Stimulated activated CD8-positive, alpha-beta memory T cell treated with anti-CD3 and anti-CD28 coated beads, Interleukin-4, amount 100 ng/mL, for 1 hour (primary cell): ENCODE data around the gene PEPD.

Experiments
- DNase-seq, 2 donors: peaks; one replicate each; pipeline ENCODE4 v3.0.0-alpha.2; 2020; ENCODE audit warnings: low read depth in 2 of 2, low spot score in 1 of 2

PEPD gene

DNA sequence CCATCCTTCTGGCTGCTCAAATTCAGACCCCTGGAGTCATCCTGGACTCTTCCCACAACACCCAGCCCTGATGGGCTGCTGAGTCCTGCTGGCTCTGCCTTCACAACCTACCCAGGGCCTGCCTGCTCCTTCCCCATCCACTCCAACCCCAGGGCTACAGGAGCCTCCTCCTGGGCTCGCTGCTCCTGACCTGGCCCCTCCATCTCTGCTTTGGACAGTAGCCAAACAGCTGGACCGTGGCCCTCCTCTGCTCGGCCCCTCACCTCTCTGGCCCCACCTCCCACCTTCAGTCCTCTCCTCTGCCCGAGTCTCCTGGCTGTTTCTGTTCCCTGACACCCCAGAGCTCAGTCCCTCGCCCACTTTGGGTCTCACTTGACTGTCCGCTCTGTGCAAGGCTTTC, 81.3 kb downstream of the PEPD start:
- no peak for DNase-seq

DNA sequence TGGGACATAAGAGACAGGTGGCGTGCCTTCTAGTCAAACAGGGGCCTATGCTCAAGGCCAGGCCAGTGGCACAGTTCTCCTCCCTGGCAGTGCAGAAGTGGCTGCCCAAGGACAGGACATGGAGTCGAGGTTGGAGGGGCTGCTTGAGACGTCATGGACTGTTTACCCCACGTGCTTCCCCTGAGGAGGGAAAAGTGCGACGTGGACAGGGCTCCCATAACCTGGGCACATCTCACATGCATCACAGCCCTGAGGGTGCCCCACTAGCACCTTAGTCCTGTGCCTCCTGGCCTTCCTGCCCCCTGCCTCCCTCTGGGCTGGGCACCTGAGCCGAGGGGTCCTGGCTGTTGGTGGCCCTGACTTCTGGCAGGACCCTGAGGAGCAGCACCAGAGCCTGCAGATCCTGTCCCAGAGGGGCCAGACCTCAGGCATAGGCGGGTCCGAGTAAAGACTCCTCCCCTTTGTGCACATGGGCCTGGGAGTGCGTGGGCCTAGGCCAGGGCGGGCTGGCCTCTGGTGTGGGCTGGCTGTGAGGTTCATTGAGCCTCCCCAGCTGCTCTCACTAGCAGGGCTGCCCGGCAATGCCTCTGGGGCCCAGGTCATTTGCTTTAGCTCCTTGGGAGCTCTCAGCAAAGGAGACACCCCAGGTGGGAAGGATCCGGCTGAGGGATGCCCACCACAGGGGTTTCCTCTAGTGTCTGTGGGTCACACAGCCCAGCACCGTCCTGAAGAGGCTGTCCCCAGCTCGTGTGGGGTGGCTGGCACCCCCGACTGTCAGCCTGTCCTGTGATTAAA, 82.4 kb downstream of the PEPD start:
- DNase-seq = no peak

DNA sequence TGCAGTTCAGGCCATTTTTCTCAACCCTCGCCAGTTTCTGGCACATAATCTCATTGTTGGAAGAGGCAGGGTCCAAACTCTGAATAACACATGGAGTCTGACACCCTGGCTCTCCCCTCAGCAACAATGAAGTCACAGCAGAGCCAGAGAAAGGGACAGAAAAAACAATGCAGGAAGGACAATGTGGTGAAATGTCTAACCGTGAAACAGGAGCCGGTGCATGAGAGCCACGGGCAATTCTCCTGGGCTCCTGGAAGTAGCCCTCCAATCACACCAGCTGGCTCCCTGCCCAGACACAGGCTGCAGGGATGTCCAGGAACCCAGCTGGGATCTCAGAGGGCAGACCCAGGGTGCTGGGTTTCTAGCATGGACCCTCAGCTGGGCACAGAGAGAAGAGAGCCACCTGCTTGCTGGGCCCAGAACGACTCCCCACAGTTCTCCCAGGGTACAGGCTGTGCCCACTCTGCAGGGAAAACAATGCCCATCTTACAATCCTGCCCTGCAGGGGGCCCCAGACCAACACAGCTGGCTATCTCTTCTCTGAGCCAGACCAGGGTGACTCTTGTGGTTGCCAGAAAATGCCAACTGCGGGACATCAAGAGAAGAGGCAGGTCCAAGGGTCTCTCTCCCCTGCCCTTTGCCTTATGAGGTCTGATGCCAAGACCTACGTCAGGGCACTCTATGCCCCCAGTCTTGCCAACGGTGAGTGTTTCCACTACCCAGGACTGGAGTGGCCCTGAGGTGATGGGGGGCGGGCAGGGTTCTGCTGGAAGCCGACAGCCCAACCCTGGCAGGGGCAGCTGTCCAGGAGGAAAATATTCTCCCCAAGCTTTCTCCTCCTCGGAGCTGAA, 83.5 kb downstream of the PEPD start:
- no peak for DNase-seq

DNA sequence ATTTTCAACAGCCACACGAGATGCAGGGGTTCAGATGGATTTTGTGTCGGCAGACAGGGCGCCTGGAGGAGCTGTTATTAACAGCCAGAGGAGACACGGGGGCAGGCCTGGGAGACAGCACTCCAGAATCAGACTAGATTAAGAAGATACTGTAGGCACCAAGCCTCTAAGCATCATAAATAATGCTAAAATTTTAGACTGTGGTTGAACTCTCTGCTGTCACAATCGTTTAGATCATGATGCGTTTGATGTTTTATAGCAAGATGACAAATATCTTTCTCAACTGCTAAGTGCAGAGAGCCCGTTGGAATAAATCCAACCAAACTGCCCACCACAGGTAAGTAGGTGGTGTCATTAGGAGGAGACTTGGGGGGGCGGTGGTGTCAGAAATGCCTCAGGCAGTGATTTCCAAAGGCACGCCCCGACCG, 84.2 kb downstream of the PEPD start:
- DNase-seq = no peak

DNA sequence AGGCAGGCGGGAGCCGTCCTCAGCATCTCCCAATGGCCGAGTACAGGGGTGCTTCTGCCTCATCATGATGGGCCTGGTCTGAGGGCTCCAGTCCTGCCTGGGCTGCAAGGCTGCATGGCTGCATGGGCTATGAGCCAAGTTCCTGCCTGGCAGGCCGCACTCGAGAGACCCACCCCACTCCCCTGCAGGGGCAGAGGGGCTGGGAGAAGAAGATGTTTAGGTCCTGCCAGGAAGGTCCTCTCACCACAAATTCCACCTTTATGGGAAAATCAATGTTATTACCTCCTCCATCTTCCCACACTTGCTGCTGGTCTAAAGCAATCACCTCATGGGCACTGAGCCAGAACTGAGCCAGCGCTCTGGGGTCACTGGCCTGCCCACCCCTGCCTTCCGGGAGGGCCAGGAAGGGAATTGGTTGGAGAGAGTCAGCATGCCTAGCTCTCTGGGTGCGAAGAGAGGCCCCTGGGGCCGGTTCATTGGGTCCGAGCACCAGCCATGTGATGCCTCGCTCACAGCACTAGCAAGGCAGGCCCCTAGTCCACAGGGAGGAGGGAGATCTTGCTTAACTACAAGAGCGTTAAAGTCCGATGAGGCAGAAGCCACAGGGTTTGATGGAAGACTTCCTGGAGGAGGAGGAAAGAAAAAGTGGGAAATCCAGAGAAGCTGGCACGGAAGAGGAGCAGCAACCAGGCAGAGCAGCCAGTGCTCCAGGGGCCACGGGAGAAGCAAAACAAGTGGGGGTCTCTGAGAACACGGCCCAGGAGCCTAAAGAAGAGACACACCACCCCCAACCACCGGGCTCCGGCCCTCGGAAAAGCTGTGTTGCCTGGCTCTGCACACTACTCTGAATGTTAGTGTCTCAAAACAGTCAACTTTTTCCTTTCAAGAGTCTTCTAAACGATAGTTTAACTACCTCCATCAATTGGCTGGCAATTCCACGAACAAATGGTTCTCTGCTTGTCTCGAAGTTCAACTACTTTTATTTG, 84.9 kb downstream of the PEPD start:
- no peak for DNase-seq

DNA sequence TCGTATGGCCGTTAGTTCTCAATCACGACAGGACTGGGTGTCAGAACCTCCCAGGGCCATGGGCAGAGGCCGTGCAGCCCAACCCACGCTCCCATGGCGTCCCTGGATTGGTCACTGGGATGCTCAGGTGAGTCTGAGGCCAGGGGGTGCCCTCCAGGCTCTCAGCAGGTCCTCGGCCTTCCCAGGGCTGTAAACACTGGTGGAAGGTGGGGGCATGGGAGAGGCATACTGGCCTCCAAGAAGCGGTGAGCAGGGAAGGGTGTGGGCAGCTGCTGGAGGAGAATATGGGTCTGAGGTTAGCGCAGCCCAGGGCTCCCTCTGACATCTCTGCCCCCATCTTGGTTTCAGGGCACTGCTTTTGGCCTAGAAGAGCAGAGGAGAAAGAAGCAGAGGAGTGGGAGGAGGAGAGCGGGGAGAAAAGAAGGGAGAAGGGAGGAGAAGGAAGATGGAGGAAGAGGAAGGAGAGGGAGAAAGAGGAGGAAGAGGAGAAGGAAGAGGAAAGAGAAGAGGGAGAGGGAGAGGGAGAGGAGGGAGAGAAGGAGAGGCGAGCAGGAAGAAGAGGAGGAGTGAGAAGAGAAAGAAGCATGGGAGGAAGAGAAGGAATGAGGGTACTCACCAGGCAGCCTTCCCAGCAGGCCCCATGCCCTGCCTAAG, 85.8 kb downstream of the PEPD start:
- no peak for DNase-seq

DNA sequence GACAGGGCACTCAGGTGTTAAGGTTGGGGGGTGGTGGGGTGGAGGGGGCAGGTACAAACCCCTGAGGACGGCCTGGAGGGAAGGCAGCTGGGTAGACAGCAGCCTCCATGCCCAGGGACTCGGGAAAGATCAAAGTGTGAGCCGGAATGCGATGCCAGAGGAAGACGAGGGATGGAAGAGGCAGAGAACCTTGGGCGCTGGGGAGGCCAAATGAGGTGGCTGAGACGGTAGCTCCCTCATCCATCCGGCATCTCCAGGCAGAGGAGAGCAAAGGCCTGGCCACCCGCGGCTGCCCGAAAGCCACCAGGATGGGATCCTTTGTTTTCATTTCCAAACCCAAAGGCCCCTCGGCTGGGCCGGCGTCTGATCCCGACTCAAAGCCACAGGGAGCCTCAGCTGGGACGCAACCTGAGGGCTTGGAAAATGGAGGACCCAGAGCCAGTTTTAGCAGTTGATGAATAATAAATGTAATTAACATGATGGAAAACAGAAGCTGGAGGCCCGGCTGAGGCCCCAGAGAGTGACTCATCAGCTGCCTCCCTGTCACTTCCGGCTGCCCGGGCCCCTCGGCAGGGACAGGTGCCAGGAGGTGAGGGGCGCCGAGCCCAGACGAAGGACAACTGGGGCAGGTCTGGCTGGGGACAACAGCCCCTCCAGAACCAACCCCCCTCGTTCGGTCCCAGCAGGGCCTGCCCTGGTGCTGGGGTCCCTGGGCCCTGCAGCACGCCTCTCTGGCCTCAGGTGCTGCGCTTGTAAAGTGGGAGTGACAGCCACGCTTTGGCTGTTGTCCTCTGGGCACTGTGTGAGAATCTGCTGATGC, 86.5 kb downstream of the PEPD start:
- DNase-seq = no peak

DNA sequence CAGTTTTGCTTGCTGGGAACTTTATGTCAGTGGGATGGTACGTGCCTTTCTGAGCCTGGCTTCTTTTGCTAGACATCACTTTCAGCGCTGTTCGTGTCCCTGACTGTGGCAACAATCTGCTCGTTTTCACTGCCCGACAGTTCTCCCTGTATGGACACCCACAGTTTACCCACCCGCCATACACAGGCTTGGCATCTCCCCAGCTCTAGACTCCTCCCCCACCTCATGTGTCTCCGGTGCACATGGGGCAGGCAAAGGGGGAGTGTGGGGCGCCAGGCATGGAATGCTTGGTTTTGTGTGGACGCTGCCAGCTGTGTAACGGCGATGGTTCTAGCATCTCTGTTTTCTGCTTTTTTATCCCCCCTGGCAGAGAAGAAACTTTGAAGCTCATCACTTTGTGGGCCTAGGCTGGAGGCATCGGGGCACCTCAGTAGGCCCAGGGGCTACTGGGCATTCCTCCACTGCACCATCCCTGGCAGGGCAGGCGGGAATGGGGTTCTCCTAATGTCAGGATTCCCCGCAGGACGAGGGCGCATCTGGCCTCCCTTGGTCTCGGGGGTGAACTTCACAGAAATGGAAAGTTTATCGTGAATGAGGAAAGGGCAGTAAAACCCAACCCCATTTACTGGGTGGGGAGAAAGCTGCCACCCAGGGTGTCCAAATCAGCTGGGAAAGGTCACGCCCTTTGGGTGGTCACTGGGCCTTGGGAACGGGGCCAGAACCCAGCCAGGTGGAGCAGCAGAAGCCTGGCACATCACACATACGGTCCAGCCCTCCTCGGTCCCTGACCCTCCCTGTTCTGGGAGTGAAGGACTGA, 87.3 kb downstream of the PEPD start:
- DNase-seq = no peak

DNA sequence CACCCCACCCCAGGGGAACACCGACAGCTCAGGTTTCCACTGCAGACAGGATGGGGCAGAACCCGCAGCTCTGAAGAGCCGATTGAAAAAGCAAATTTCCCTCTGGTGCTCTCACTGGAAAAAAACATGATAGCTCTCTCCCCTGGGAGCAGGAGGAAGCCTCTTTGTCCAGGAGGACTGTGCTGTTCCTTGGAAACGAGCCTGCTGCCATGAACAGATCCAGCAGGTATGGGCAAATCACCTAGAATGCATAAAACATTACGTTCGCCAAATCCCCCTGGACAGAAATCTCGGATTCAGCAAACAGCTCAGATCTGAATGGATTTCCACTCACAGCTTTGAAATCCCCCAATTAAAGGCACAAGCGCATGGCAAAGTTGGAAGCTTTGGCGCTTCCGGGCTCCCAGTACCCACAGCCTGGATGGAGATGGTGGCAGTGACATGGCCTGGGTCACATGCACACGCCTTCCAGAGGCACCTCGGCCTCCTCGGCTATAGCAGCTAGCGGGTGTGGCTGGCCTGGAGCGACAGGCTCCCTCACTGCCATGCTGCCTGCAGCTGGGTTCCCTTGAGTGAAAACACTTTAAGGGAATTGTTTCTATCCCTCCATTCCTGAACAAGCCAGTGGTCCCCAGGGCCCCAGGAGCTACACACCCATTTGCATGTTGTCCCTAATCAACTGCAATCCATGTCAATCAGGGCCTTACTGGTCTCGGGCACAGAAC, 89.0 kb downstream of the PEPD start:
- DNase-seq = no peak

DNA sequence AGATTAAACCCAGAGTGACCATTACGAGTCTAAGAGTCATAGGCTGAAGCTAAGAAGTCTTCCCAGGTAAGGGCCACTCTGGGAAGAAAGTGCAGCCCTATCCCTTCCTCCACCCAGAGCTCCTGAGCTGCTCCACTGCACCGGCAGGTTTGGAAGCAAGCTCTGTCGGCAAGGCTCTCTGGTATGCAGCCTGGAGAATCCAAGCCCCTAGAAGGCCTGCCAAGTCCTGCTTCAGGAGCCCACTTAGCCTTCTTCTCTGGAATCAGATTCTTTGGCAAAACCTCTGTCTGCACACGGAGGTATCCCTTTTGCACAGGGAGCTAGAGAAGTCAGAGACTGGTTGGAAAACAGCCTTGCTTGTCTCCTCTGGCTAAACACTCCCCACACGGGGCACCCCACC, 89.6 kb downstream of the PEPD start:
- DNase-seq = no peak

DNA sequence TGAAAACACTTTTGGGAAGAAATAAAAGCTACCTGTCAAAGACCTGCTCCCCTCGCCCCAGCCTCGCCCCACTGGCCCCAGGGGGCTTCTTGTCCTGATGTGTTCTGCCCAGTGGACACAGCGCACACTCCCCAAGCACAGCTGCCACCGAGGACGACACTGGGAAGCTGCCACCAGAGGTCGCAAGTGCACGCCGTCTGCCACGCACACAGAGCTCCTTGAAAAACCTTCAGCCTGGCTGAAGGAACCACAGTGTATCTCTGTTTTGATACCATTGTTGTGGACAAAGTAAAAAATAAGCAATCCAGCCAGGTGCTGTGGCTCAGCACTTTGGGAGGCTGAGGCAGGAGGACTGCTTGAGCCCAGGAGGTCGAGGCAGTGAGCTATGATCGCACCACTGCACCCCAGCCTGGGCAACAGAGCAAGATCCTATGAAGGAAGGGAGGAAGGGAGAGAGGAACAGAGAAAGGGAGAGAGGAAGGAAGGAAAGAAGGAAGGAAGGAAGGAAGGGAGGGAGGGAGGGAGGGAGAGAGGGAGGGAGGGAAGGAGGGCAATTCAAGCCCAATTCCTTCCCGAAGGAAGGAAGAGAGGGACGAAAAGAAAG, 90.8 kb downstream of the PEPD start:
- DNase-seq = peak; percentile 24 to 32

DNA sequence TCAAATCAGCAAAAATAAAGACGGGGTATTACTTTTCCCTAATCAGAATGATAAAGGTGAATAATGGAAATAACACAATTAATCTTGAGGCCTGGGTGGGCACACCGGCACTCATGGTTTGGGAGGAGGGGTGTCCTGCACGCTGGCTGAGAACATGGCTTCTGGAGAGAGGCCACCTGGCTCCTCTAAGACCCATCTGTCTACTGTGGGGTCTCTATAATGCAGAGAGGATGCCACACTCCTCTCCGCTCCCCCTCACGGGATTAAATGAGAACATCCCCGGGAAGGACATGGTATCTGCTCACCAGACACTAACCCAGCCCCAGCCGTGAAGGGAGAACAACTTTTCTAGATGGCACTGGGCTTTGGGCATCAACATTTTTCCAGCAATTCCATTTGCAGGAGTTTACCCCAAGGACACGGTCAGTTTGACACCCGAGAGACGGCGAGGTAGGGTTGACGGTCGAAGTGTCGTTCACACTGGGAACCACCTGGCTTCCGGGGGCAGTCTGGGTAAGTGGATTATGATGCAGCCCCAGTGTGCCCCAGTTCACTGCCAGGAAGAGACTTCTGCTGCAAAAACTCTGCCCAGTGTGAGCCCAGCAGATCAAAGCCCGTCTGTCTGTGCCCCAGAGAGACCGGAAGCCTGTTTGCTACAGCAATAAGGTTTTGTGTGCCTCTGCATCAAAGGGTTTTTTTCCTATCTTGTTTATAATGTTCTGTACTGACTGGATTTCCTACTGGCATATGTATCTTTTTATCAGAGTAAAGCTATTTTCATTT, 91.5 kb downstream of the PEPD start:
- no peak for DNase-seq

DNA sequence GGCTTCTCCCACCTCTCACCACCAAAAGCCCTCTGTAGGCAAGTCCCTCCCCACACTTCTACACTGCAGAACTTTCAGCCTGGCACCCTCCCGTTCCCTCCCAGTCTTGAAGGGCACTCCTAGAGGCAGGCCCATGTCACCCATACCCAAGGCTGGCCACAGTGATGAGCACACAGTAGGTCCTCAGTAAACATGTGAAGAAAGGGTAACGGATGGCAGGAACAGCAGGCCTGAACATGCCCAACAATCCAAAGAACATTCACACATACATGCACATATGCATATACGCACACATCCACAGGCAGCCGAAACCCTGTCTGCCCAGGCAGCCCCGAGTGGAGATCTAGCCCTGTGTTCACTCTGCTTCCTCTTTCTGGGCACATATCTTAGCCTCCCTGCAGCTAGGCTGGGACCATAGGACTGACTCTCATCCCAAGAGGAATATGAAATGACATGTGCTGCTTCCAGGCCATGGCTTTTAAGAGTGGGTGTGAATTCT, 92.9 kb downstream of the PEPD start:
- DNase-seq = no peak

DNA sequence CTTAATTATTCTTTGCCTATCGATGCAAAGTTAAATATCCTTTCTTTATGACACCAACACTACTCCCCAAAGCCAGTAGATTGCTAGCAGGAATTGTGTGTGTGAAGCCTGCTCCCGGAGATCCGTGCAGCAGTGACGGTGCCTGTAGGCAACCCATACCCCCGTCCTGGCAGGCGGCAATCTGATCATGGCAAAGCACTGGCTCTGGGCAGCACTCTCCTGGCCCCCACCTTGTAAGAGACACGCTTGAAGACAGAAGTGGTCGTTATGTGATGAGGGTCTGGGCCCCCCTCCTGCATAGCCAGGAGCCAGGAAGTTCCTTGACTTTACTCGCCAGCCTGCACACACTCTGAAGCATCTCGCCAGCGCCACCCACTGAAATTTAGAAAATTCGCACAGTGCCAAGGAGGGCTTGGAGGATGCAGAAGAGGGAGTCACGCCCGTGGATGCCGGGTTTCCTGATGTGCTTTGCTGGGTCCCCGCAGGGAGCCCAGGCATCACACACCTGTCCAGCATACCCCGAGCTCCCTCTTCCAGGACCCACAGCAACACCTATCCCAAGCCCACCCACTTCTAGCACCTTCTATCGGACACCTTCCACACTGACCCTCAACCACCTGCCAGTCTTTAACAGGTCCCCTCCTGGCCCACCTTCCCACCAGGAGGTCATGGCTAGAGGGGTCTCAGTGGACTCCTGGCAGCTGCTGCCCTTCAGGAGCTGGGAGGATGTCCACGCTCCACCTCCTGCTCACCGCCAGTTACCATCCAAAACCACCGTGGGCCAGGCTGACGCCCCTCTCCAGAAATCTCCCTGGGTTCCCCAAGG, 93.6 kb downstream of the PEPD start:
- DNase-seq = no peak

DNA sequence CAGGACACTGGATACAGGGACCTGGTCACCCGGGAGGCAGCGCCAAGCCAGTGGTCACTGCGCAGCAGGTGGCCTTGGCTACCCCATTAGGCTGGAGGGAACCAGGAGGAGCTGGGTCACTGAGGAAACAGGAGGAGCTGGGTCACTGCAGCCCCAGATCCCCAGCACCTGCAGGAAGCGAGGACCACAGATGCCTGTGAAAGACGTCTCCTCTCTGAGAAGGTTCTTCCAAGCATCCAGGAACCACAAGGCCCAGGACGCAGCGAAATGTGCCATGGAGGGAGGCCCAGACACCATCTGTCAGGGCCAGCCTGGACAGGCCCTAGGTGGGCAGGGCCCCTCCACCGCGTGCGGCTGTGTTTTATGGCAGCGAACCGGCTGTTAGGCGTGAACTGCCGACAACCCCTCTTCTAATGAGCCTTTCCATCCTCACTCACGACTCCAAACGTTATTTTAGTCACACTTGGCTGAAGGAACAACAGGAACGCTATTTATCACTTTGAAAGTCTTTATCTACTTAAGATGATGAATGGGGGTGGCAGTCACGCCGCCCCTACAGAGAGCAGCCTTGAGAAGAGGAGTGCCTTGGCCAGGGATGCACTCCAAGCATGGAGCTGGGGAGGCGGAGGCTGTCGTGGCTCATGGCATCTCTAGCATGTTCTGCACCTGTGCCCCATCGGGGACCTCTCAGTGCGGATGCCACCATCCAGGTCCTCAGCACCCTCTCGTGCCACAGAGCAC, 94.8 kb downstream of the PEPD start:
- no peak for DNase-seq
